H9 (cell line): Measurements from ENCODE around the gene HDLBP. TPM values are rescaled to one million over a fixed set of nuclear protein-coding genes. Genes with fewer than 3 reads are reported as not detected.

Experiments used
- DNase-seq: peaks from one replicate; pipeline ENCODE4 v3.0.0-alpha.2; 2017
- H2AFZ ChIP-seq: one replicate; pipeline ENCODE4 v1.6.1; 2013; ENCODE audit warnings: mild to moderate bottlenecking, low read length, control low read depth, moderate library complexity
- H2AK5ac ChIP-seq: 2 replicates; pipeline ENCODE4 v1.6.1; 2013; ENCODE audit warnings: low read length, control low read depth, mixed read lengths; ENCODE audit not compliant: insufficient read length
- H2BK120ac ChIP-seq: one replicate; pipeline ENCODE4 v1.6.1; 2013; ENCODE audit warnings: low read depth, mild to moderate bottlenecking, low read length, control low read depth, inconsistent platforms; ENCODE audit not compliant: poor library complexity, severe bottlenecking
- H2BK12ac ChIP-seq: 2 replicates; pipeline ENCODE4 v1.6.1; 2013; ENCODE audit warnings: low read length, control low read depth, mixed read lengths, low read depth; ENCODE audit not compliant: insufficient read length
- H2BK15ac ChIP-seq: 2 replicates; pipeline ENCODE4 v1.6.1; 2013; ENCODE audit warnings: low read depth, low read length, control low read depth
- H2BK20ac ChIP-seq: one replicate; pipeline ENCODE4 v1.6.1; 2013; ENCODE audit warnings: low read depth, mild to moderate bottlenecking, low read length, control low read depth, inconsistent platforms; ENCODE audit not compliant: poor library complexity, severe bottlenecking
- H2BK5ac ChIP-seq: 2 replicates; pipeline ENCODE4 v1.6.1; 2013; ENCODE audit warnings: low read length, control low read depth, mixed read lengths; ENCODE audit not compliant: insufficient read length
- H3K14ac ChIP-seq: 2 replicates; pipeline ENCODE4 v1.6.1; 2013; ENCODE audit warnings: low read length, control low read depth; ENCODE audit not compliant: insufficient read depth
- H3K18ac ChIP-seq: 2 replicates; pipeline ENCODE4 v1.6.1; 2013; ENCODE audit warnings: low read depth, mild to moderate bottlenecking, mixed read lengths, low read length, control low read depth; ENCODE audit not compliant: insufficient read length
- H3K23ac ChIP-seq: 2 replicates; pipeline ENCODE4 v1.6.1; 2013; ENCODE audit warnings: low read length, control low read depth, mixed read lengths, low read depth; ENCODE audit not compliant: insufficient read length
- H3K23me2 ChIP-seq: 2 replicates; pipeline ENCODE4 v1.6.1; 2013; ENCODE audit warnings: low read depth, mild to moderate bottlenecking, mixed read lengths, low read length, control low read depth; ENCODE audit not compliant: insufficient read length, poor library complexity, severe bottlenecking
- H3K27ac ChIP-seq: 2 replicates; pipeline ENCODE4 v1.5.1; 2013; ENCODE audit warnings: low read length, control low read depth, mixed read lengths, low read depth; ENCODE audit not compliant: insufficient read length
- H3K27me3 ChIP-seq: 2 replicates; pipeline ENCODE4 v1.6.1; 2013; ENCODE audit warnings: low read length, control low read depth, inconsistent platforms; ENCODE audit not compliant: insufficient read depth
- H3K4ac ChIP-seq: 2 replicates; pipeline ENCODE4 v1.6.1; 2013; ENCODE audit warnings: low read depth, mild to moderate bottlenecking, control low read depth, inconsistent platforms, low read length, moderate library complexity
- H3K4me1 ChIP-seq: 2 replicates; pipeline ENCODE4 v1.6.1; 2013; ENCODE audit warnings: low read length, control low read depth, inconsistent platforms; ENCODE audit not compliant: insufficient read depth
- H3K4me2 ChIP-seq: 2 replicates; pipeline ENCODE4 v1.6.1; 2013; ENCODE audit warnings: low read length, control low read depth, mixed read lengths; ENCODE audit not compliant: insufficient read length, insufficient read depth
- H3K56ac ChIP-seq: 2 replicates; pipeline ENCODE4 v1.6.1; 2013; ENCODE audit warnings: low read depth, mild to moderate bottlenecking, mixed read lengths, low read length, control low read depth; ENCODE audit not compliant: insufficient read length
- H3K79me1 ChIP-seq: 2 replicates; pipeline ENCODE4 v1.6.1; 2013; ENCODE audit warnings: low read depth, mild to moderate bottlenecking, moderate library complexity, low read length, control low read depth, inconsistent platforms; ENCODE audit not compliant: insufficient read depth, poor library complexity, severe bottlenecking
- H3K79me2 ChIP-seq: 2 replicates; pipeline ENCODE4 v1.6.1; 2013; ENCODE audit warnings: low read length, control low read depth, inconsistent platforms; ENCODE audit not compliant: insufficient read depth
- H3K9ac ChIP-seq: 2 replicates; pipeline ENCODE4 v1.6.1; 2013; ENCODE audit warnings: low read length, control low read depth, mixed read lengths; ENCODE audit not compliant: insufficient read length; ENCODE audit errors: extremely low read depth
- H3K9me3 ChIP-seq: one replicate; pipeline ENCODE4 v1.6.1; 2013; ENCODE audit warnings: low read depth, low read length, inconsistent platforms; ENCODE audit not compliant: control insufficient read depth
- H3T11ph ChIP-seq: one replicate; pipeline ENCODE4 v1.6.1; 2013; ENCODE audit warnings: mild to moderate bottlenecking, low read length, control low read depth, inconsistent platforms
- H4K20me1 ChIP-seq: one replicate; pipeline ENCODE4 v1.6.1; 2013; ENCODE audit not compliant: control insufficient read depth, insufficient read length, insufficient read depth
- H4K5ac ChIP-seq: 2 replicates; pipeline ENCODE4 v1.6.1; 2013; ENCODE audit warnings: low read depth, mild to moderate bottlenecking, mixed read lengths, low read length, control low read depth; ENCODE audit not compliant: insufficient read length
- H4K8ac ChIP-seq: replicated peaks from 2 replicates; pipeline ENCODE4 v1.6.1; 2013; ENCODE audit warnings: low read length, control low read depth, mixed read lengths, low read depth; ENCODE audit not compliant: insufficient read length
- H4K91ac ChIP-seq: 2 replicates; pipeline ENCODE4 v1.6.1; 2013; ENCODE audit warnings: low read depth, mild to moderate bottlenecking, moderate library complexity, mixed read lengths, low read length, control low read depth; ENCODE audit not compliant: insufficient read length
- H3K27ac Mint-ChIP-seq, 3 experiments: 2 replicates in 2 of 3; 3 replicates in 1 of 3; pipeline ENCODE4 v1.8.0; 2020 to 2021; ENCODE audit warnings: mixed read lengths in 3 of 3, mild to moderate bottlenecking in 1 of 3, moderate library complexity in 1 of 3
- H3K27me3 Mint-ChIP-seq: 2 replicates; pipeline ENCODE4 v1.8.0; 2021; ENCODE audit warnings: low read depth, mild to moderate bottlenecking, moderate library complexity, mixed read lengths
- H3K36me3 Mint-ChIP-seq, 3 experiments: 2 replicates in 2 of 3; 3 replicates in 1 of 3; pipeline ENCODE4 v1.8.0; 2020 to 2021; ENCODE audit warnings: low read depth in 3 of 3, mixed read lengths in 3 of 3; ENCODE audit not compliant: insufficient read depth in 1 of 3
- H3K4me1 Mint-ChIP-seq, 2 experiments: 2 replicates each; pipeline ENCODE4 v1.8.0; 2020; ENCODE audit warnings: mixed read lengths in 2 of 2
- H3K4me3 Mint-ChIP-seq, 2 experiments: 2 replicates in 1 of 2; 3 replicates in 1 of 2; pipeline ENCODE4 v1.8.0; 2020 to 2021; ENCODE audit warnings: mild to moderate bottlenecking in 2 of 2, mixed read lengths in 2 of 2, moderate library complexity in 1 of 2
- H3K9me3 Mint-ChIP-seq, 2 experiments: 2 replicates in 1 of 2; 3 replicates in 1 of 2; pipeline ENCODE4 v1.8.0; 2020; ENCODE audit warnings: mild to moderate bottlenecking in 2 of 2, mixed read lengths in 2 of 2, moderate library complexity in 1 of 2
- CTCF ChIP-seq: fragments of 200-600 bp; sonication (generic); conservative IDR thresholded peaks from 3 replicates; pipeline ENCODE4 v1.8.0; 2021; ENCODE audit warnings: antibody characterized with exemption, mild to moderate bottlenecking
- WGBS: extraction: QIAGEN DNeasy Blood & Tissue Kit; methylation state at CpG from one replicate; pipeline ENCODE4 v1.1.7; 2013; ENCODE audit warnings: missing lambda C conversion rate, low lambda C conversion rate, mixed read lengths; ENCODE audit not compliant: insufficient read length; ENCODE audit errors: extremely low coverage; 5-methylcytosine and 5-hydroxymethylcytosine counted together
- total RNA-seq: library from RNA; stranded (reverse); gene quantifications from 2 replicates; pipeline ENCODE4 v1.2.1, GENCODE V29; 2021

HDLBP gene
- total RNA-seq, 1 experiment from 2014 or later, result 364 TPM

GRCh38 chr2:241213567-241213966 is 101.9 kb downstream of the HDLBP start:
- no peaks in the 10 kb centered on the region for H3K9me3 Mint-ChIP-seq

More at GRCh38 chr2:241213567-241213966, 101.9 kb downstream of the HDLBP start:
- H2BK12ac ChIP-seq, result no peak overlapping the region
- H3K79me1 ChIP-seq, result no peaks in the 10 kb centered on the region
- H3K4me1 ChIP-seq, result peaks cover 4% of the 10 kb centered on the region; the same call in 1 of the 2 replicates
- Mint-ChIP-seq H3K36me3 (no peaks in the 10 kb centered on the region), H3K4me3 (no peak overlapping the region; a peak in 2 of 5 replicates), H3K27me3 (peaks cover 10% of the 10 kb centered on the region), H3K4me1 (peaks cover 20 to 25% of the 10 kb centered on the region in 2 experiments), H3K27ac (no peak overlapping the region)
- no peaks in the 10 kb centered on the region for H3K27me3 ChIP-seq
- H3K56ac ChIP-seq, result no peak overlapping the region
- no peak overlapping the region for H3K23ac ChIP-seq
- H2BK120ac ChIP-seq, result no peak overlapping the region
- no peak overlapping the region for H3K27ac ChIP-seq
- H3K18ac ChIP-seq, result no peak overlapping the region
- no peak overlapping the region for H4K91ac ChIP-seq
- H2BK20ac ChIP-seq, result no peak overlapping the region
- H3K14ac ChIP-seq, result no peak overlapping the region
- H2BK15ac ChIP-seq, result no peak overlapping the region
- H4K20me1 ChIP-seq, result peaks cover 2% of the 10 kb centered on the region
- DNase-seq, result no peak
- no CpG with 5 or more reads among the region's 7 CpGs for WGBS
- H4K8ac ChIP-seq, result no peak overlapping the region
- no peak overlapping the region for H4K5ac ChIP-seq
- no peak overlapping the region for H3K4me2 ChIP-seq
- H2AK5ac ChIP-seq, result no peak overlapping the region
- H3K4ac ChIP-seq, result no peak overlapping the region
- peaks cover 12% of the 10 kb centered on the region for H3K23me2 ChIP-seq
- H3K79me2 ChIP-seq, result no peaks in the 10 kb centered on the region
- H2BK5ac ChIP-seq, result no peak overlapping the region
- H2AFZ ChIP-seq, result no peak overlapping the region
- no peak for TF ChIP-seq CTCF
- no peaks in the 10 kb centered on the region for H3K9me3 ChIP-seq
- H3T11ph ChIP-seq, result no peak overlapping the region
- H3K9ac ChIP-seq, result no peak overlapping the region
